Frontal cortex (tissue), 4 donors: ENCODE results near the gene CTNND2. TPM values are rescaled to one million over a fixed set of nuclear protein-coding genes. Genes with fewer than 3 reads are reported as not detected.
"Not testable (repeated sequence)": the region's sequence is repeated elsewhere in the genome, so short reads cannot be mapped to it uniquely, and the experiment has no call there.

ENCODE experiments used
- DNase-seq, 2 donors: peaks; one replicate each; pipeline ENCODE4 v3.0.0; 2012; ENCODE audit warnings: low spot score in 2 of 2
- FAIRE-seq: peaks from 2 replicates; lab custom pipeline; 2012; peaks lifted over from hg19 to GRCh38; lab: Jason Lieb, UNC
- total RNA-seq: library from RNA; depleted of rRNA; stranded (reverse); fragments of >200 nt; gene quantifications from one replicate; pipeline ENCODE4 v1.2.3, GENCODE V29; 2014
- donor health status: control.
- donor health status: control.
- donor health status: control.

Gene CTNND2
- total RNA-seq, 1 donor from 2014 or later = 74.2 TPM

DNA sequence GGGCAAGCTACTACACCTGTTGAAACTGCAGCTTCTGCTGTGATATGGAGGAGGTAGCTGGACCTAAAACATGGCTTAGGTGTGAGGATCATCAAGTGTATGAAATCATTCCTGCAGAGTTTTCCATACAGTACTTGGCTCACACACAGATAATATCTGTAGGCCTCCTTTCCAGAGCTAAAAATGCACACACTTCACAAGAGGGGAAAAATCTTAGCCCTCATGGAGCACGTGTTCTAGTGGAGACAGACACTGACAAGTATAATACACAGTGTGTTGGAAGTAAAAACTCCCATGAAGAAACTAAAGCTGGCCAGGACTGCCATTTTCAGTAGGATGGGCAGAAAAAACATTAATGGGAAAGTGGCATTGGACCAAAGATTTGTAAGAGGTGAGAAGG, 216.7 kb downstream of the CTNND2 start:
- DNase-seq = no peak
- FAIRE-seq = no peak

DNA sequence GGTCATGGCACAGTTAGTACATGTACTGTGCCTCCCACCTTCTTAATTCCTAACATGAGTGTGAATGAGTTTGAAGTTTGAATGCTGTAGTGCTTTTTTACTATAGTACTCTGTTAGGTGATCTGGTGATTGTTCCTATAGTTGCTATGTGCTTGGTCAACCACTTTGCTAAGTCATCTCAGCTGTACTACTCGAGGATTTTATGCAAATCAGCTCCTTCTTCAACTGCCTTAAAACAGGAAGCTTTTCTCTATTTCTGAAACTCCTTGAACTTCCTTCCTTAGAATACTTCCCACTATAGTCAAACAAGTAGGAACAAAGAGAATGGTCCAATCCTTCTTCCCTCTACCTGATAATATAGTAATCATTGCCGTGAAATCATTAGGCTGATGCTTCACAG, 219.6 kb downstream of the CTNND2 start:
- DNase-seq = no peak
- FAIRE-seq = no peak

DNA sequence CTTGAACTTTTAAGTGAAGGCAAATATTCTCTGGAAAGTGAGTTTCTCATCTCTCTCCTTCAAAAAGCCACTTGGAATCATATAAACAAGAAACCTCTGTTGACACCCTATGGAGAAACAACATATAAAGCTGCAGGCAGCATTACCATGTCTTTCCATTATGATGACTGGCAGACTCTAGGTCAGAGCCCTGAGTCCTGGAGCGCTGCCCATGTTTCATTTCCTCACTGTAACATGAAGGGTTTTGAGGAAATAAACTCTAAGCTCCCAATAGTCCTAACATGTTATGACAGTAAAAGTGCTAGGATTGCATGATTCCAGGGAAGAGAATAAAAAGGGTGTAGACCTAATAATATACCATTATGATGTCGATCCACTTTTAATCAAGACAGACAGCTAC, 220.6 kb downstream of the CTNND2 start:
- DNase-seq = no peak

DNA sequence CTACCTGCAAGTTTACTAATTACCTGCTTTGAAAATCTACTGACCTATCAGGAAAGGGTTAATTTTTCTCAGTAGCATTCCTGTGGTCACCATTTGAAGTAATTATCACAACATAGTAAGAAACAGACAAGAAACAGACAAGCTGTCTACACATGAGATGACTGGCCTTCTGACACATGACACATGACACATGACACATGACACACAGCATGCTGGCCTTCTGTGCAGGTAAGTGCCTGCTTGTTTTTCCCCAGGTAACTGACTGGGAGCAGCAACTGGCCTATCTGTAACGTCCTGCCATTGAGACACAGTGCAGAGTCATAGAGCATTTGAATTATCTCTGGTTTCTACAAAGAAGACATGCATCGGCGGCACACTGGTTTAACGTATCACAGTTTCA, 222.4 kb downstream of the CTNND2 start:
- FAIRE-seq (no peak), DNase-seq (no peak)

More for the DNA sequence above, 220.6 kb downstream of the CTNND2 start:
- no peak for FAIRE-seq

DNA sequence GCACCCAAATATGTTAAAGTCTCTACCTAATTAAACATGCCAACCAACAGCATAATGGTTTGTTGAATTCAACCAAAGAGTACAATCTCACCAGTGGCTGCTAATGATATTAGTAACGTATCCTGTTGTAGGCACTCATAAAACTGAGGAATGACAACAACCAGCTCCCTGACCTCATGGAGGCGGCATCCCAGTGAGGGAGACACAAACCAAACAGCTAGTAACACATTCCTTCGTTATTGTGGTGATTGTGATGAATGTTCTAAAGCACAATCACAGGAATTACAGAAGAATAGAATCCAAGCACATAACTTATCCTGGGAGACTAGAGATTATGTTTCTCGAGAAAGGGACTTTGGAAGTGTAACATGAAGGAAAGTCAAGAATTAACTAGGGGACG, 224.6 kb downstream of the CTNND2 start:
- DNase-seq = no peak

DNA sequence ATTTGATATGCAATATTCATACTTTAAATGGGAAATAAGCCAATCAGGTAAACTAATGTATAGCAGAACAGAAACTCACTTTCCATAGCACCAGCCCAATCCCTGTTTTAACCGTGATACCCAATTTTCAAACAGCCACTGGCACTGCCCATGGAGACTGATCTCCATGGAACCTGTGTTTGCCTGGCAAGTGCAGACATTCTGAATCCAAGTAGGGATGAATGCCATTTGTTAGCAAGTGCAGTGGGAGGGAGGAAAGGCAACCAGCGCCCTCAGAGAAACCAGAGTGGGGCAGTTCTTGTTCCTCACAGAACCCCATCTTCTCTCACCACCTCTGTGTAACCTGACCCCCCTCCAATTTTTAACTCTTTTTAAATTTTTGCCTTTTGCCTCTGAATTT, 229.1 kb downstream of the CTNND2 start:
- DNase-seq (no peak), FAIRE-seq (no peak)

More for the DNA sequence above, 224.6 kb downstream of the CTNND2 start:
- no peak for FAIRE-seq

DNA sequence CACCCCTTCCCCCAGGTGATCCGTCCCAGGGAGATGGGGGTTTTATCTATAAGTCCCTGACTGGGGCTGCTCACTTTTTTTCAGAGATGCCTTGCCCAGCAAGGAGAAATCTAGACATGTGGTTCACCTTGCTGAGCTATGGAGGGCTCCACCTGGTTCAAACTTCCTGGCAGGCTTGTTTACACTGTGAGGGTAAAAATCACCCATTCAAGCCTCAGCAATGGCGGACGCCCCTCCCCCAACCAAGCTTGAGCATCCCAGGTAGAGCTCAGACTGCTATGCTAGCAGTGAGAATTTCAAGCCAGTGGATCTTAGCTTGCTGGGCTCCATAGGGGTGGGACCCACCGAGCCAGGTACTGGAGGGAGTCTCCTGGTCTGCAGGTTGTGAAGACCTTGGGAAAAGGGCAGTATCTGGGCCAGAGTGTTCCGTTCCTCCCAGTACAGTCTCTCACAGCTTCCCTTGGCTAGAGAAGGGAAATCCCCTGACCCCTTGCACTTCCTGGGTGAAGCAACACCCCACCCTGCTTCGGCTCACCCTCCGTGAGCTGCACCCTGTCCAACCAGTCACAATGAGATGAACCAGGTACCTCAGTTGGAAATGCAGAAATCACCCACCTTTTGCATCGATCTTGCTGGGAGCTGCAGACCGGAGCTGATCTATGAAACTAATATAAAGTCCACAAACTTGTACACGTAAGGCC, 231.7 kb downstream of the CTNND2 start:
- FAIRE-seq (no peak), DNase-seq (no peak)

DNA sequence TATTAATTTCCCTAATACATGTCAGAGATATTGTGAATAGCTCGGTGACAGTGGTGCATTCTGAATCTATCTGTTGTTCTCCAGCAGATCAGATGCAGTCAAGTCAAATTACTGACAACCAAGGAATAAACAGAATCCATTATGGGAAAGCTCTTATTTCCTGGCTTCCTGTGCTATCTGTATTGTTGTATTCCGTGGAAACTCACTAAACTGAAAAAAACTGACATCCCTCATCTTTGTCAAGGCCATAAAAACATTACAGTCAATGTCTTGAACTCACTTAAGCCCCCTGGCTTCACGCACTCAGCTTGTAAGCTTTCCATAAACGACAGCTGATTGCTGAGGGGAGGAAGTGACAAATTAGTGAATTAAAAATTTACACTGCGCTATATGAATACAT, 245.9 kb downstream of the CTNND2 start:
- DNase-seq (no peak), FAIRE-seq (no peak)

DNA sequence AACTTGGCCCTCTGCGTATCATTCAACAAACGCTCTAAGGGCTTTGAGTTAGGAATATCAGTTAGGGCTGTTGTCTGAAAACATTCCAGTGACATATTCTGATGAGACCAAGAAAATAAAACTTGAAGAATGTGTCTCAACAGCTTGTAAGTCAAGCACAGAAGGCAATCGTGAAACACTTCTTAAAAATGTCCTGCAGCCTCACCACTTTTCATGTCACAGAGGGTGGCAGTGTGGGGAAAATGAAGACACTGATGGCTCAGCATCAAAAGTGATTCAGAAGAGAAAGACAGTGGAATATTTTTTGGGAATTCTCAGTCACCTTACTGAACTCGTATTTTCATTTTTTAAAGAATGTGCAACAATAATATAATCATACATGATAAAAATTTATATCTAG, 247.3 kb downstream of the CTNND2 start:
- no peak for DNase-seq
- FAIRE-seq = no peak

DNA sequence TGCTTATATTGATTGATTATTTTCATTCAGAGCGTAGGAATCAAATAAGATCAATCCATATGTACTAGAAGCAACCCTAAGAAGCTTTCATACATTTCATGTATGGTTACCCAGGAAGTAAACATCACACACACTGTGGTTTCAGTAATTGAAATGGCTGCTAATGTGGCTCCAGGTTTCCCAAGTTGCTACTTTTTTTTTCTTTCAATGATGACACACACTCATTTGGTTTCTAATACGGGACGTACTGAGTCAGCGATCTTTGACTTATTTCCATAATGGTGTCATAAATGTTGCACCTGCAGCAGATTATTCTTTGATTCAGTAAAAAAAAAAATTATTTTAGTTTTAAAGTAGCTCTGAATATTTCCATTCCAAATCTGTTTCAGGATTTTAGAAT, 248.6 kb downstream of the CTNND2 start:
- FAIRE-seq = no peak
- DNase-seq = no peak

DNA sequence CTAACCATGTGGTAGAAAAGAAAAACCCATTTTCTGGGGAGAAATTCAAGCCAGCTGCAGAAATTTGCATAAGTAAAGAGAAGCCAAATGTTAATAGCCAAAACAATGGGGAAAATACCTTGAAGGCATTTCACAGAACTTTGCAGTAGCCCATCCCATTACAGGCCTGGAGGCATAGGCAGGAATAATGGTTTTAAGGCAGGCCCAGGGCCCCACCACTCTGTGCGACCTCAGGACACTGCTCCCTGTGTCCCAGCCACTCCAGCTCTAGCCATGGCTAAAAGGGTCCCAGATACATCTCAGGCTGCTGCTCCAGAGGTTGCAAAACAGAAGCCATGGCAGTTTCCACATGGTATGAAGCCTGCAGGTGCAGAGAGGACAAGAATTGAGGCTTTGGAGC, 253.3 kb downstream of the CTNND2 start:
- no peak for FAIRE-seq
- no peak for DNase-seq

DNA sequence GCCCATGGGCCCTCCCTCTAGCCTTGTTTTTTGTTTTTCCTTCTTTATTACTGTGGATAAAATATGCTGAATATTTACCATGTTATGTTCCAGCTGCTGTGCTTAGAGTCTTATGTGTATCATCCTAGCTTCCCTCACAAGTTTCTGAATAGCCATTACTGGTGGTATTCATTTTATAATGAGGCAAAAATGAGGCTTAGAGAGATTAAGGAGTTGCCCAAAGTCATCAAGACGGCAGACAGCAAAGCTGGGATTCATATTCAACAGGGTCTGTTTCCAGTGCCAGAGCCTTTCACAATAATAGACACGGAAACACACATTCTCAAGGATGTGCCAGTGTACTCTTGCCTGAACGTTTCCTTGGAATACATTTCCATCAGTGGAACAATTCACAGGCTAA, 258.1 kb downstream of the CTNND2 start:
- FAIRE-seq = no peak
- no peak for DNase-seq

DNA sequence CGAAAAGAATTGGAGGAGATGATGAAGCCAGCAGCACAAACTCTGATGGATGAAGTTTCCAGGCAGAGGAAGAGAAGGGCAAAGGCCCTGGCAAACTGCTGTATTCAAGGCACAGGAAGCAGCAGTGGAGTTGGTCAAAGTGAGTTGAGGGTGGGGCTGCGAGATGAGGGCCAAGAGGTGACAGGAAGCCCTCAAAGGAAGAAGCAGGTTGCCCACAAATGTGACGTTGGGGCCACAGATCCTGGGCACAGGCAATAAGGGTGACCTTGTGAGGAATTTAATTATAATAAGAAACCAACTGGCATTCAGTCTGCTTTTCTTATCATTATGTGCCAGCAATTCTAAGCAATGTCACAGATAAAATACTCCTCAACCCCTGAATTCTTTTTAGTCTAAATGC, 261.8 kb downstream of the CTNND2 start:
- DNase-seq (no peak), FAIRE-seq (no peak)

DNA sequence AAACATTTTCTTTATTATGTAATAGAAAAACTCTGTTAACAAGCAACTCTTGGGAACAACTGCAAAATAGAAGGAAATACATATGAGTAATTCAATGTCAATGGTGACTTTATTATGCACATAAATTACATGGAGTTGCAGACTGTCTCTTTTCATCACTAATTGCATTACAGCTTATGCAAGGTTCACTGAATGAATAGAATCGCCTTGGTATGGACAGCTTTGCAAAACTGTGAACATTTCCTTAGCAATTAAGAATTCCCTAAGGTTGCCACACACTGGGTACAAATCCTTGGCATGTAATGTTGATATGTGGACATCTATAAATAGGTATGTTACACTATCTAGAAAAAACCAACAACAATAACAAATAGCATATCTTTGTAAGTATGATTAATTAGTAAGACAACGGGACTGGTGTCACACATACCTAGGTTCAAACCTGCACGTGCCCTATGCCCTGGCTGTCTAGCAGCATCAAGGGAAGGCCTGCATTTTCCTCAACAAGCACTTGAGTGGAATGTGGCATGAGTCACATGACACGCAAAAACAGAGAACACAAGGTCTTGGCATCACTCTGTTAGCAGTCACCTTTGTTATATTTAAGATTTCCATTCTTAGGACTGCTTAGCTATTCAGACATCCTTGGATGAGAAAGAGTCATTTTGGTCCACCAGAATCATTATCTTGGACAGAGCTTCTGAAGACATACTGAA, 263.9 kb downstream of the CTNND2 start:
- no peak for FAIRE-seq
- no peak for DNase-seq

DNA sequence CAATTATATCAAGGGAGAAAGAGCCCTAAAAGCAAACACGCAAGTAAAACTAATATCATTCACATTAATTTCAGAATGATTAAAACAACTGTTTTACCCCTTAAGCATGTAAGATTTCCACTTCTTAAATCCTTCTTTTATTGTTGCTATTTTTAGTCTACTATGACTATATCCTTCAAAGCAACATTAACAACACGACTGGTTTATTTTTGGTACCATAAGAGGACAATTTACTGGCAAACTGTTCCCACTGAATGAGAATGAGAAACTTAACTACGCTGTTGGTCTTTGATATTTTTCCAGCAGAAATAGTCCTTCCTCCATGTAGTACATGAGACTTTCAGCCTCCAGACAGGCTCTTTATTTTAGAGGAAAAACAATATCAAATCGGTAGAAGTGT, 281.5 kb downstream of the CTNND2 start:
- FAIRE-seq (no peak), DNase-seq (no peak)

DNA sequence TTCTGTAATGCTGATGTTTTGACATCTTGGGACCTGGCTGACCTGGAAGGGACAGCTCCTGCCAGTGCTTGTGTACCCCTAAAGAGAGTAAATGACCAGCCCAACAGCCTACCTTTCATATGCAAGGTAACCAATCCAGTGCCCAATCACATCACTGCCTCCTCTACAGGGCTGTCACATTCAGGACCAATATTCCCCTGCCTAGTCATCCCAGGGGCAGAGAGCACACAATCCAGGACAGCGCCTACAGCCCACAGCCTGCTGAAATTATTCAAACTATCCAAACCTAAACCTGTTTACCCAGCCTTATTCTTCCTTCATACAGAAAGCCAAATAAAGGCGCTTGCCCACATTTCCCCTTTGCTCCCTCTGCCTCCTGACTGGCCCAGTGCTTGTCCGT, 284.1 kb downstream of the CTNND2 start:
- DNase-seq (no peak), FAIRE-seq (no peak)

DNA sequence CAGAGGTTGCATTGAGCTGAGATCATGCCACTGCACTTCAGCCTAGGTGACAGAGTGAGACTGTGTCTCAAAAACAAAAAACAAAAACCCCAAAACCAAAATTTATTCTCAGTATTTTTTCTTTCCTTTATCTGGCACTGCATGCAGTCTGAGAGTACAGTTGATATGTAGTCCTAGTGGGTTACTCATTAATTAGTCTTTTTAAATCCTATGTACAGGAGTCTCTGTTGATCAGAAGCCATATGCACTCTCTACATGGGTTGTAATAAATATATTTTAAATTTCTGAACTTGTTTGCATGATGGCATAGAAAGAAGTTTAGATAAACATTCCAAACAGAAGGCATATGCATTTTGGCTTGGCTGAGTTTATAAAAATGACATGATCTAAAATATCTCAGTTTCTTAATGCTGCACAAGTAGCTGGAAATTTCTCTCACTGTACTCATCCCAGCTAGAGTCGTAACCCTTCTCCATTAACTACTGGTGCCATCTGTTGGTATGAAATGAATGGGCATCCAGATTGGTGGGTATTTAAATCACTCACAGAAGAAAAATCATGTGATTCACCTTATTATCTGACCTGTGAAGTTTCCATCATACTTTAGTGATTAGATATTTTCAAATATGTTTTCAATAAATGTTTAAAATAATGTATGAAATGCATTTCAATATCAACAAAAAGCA, 284.8 kb downstream of the CTNND2 start:
- FAIRE-seq = peak; percentile 92
- peak; percentile 8 to 9 for DNase-seq

DNA sequence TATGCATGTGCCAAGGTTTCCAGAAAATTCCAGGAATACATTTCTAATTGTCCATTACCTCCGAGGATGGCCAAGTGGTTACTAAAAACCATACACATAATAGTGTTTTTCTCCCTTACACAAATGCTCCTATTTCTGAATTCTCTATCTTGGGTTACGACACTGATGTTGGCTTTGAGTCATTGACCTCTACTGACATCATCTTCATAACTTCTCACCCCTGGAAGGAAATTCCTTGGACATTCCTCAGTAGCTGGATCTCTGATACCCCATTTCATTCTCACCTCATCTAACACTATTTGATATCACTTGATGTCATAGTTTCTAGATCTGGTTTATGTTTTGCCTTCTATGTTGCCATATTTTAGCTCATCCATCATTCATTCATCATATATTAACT, 287.2 kb downstream of the CTNND2 start:
- DNase-seq (no peak), FAIRE-seq (no peak)

DNA sequence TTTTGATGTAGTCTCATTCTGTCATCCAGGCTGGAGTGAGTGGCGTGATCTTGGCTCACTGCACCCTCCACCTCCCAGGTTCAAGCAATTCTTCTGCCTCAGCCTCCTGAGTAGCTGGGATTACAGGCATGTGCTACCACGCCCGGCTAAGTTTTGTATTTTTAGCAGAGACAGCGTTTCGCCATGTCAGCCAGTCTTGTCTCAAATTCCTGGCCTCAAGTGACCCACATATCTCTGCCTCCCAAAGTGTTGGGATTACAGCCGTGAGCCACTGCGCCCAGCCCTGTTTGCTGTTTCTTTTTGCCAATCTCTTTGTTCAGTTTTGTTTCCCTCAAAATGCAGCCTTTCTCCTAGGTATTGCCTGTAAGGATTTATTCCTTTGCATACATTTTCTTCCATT, 287.6 kb downstream of the CTNND2 start:
- not testable (repeated sequence) for DNase-seq, FAIRE-seq

DNA sequence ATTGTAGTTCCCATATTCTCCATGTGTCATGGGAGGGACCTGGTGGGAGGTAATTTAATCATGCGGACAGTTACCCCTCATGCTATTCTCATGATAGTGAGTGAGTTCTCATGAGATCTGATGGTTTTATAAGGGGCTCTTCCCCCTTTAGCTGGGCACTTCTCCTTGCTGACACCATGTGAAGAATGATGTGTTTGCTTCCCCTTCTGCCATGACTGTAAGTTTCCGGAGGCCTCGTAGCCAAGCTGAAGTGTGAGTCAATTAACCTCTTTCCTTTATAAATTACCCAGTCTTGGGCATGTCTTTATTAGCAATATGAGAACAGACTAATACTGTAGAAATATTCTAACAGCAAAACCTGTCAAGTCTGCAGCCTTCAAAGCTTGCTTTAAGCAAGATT, 293.2 kb downstream of the CTNND2 start:
- FAIRE-seq = no peak

More for the DNA sequence above, 293.2 kb downstream of the CTNND2 start:
- no peak for DNase-seq
